Liver (tissue), 9 donors: ENCODE data around the gene PSMD14. TPM values are rescaled to one million over a fixed set of nuclear protein-coding genes. Genes with fewer than 3 reads are reported as not detected.

Experiments
- DNase-seq: peaks from one replicate; pipeline ENCODE4 v3.0.0-alpha.2; 2017; ENCODE audit warnings: low spot score
- H3K27ac ChIP-seq, 2 donors: one replicate each; pipeline ENCODE4 v1.7.0; 2013; ENCODE audit warnings: inconsistent platforms in 2 of 2, low read length in 2 of 2, control low read depth in 1 of 2, low read depth in 1 of 2, mild to moderate bottlenecking in 1 of 2
- H3K27me3 ChIP-seq, 4 donors: one replicate each; pipeline versions ENCODE4 v1.6.1 to v1.7.0; 2013; ENCODE audit warnings: low read length in 3 of 4, inconsistent platforms in 1 of 4, mild to moderate bottlenecking in 1 of 4, moderate library complexity in 1 of 4; ENCODE audit not compliant: control insufficient read depth in 4 of 4, insufficient read depth in 4 of 4
- H3K36me3 ChIP-seq, 4 donors: one replicate each; pipeline versions ENCODE4 v1.6.1 to v1.7.0; 2013; ENCODE audit warnings: low read length in 3 of 4, mild to moderate bottlenecking in 3 of 4, low read depth in 1 of 4, moderate library complexity in 1 of 4; ENCODE audit not compliant: control insufficient read depth in 4 of 4, insufficient read depth in 3 of 4
- H3K4me1 ChIP-seq, 4 donors: one replicate each; pipeline versions ENCODE4 v1.6.1 to v1.7.0; 2013; ENCODE audit warnings: low read length in 3 of 4, mild to moderate bottlenecking in 3 of 4, moderate library complexity in 1 of 4; ENCODE audit not compliant: control insufficient read depth in 4 of 4, insufficient read depth in 4 of 4
- H3K4me3 ChIP-seq, 3 donors: one replicate each; pipeline versions ENCODE4 v1.6.1 to v1.7.0; 2013; ENCODE audit warnings: low read length in 3 of 3, control low read depth in 1 of 3, low read depth in 1 of 3, mild to moderate bottlenecking in 1 of 3
- H3K9ac ChIP-seq, 2 donors: one replicate each; pipeline ENCODE4 v1.7.0; 2013; ENCODE audit warnings: low read length in 2 of 2, mild to moderate bottlenecking in 2 of 2, moderate library complexity in 2 of 2, control low read depth in 1 of 2, low read depth in 1 of 2
- H3K9me3 ChIP-seq, 4 donors: one replicate each; pipeline versions ENCODE4 v1.6.1 to v1.7.0; 2013; ENCODE audit warnings: low read length in 3 of 4; ENCODE audit not compliant: control insufficient read depth in 4 of 4
- ATF3 ChIP-seq: IDR thresholded peaks from 2 replicates; pipeline ENCODE4 v1.6.1; 2016; ENCODE audit warnings: antibody characterized with exemption
- EGR1 ChIP-seq, 2 donors: IDR thresholded peaks; 2 replicates each; pipeline ENCODE4 v1.6.1; 2016 to 2018; ENCODE audit warnings: antibody characterized with exemption in 2 of 2, low read depth in 2 of 2
- FOXA1 ChIP-seq: IDR thresholded peaks from 2 replicates; pipeline ENCODE4 v1.6.1; 2016; ENCODE audit warnings: antibody characterized with exemption
- FOXA2 ChIP-seq: IDR thresholded peaks from 2 replicates; pipeline ENCODE4 v1.6.1; 2016; ENCODE audit warnings: antibody characterized with exemption
- GABPA ChIP-seq, 2 donors: IDR thresholded peaks in 1 of 2; conservative IDR thresholded peaks in 1 of 2; 2 replicates each; pipeline ENCODE4 v1.6.1; 2016; ENCODE audit warnings: antibody characterized with exemption in 2 of 2, mild to moderate bottlenecking in 1 of 2, moderate library complexity in 1 of 2
- HNF4A ChIP-seq, 2 donors: conservative IDR thresholded peaks; 2 replicates each; pipeline ENCODE4 v1.6.1; 2016; ENCODE audit warnings: antibody characterized with exemption in 2 of 2, mild to moderate bottlenecking in 2 of 2
- HNF4G ChIP-seq: IDR thresholded peaks from 2 replicates; pipeline ENCODE4 v1.6.1; 2016; ENCODE audit warnings: antibody characterized with exemption
- JUND ChIP-seq, 2 donors: IDR thresholded peaks; 2 replicates each; pipeline ENCODE4 v1.6.1; 2016; ENCODE audit warnings: antibody characterized with exemption in 2 of 2
- MAX ChIP-seq: IDR thresholded peaks from 2 replicates; pipeline ENCODE4 v1.6.1; 2016; ENCODE audit warnings: antibody characterized with exemption
- NR2F2 ChIP-seq: IDR thresholded peaks from 2 replicates; pipeline ENCODE4 v1.6.1; 2016; ENCODE audit warnings: antibody characterized with exemption
- RAD21 ChIP-seq, 2 donors: IDR thresholded peaks; 2 replicates each; pipeline ENCODE4 v1.6.1; 2016; ENCODE audit warnings: antibody characterized with exemption in 2 of 2, mild to moderate bottlenecking in 2 of 2
- RXRA ChIP-seq, 2 donors: IDR thresholded peaks; 2 replicates each; pipeline ENCODE4 v1.6.1; 2017 to 2018; ENCODE audit warnings: antibody characterized with exemption in 2 of 2, mild to moderate bottlenecking in 1 of 2
- SP1 ChIP-seq: IDR thresholded peaks from 2 replicates; pipeline ENCODE4 v1.6.1; 2018; ENCODE audit warnings: antibody characterized with exemption, mild to moderate bottlenecking
- TAF1 ChIP-seq: conservative IDR thresholded peaks from 2 replicates; pipeline ENCODE4 v1.6.1; 2016; ENCODE audit warnings: antibody characterized with exemption, mild to moderate bottlenecking
- YY1 ChIP-seq: IDR thresholded peaks from 2 replicates; pipeline ENCODE4 v1.6.1; 2016; ENCODE audit warnings: antibody characterized with exemption, mild to moderate bottlenecking
- ZBTB33 ChIP-seq: IDR thresholded peaks from 2 replicates; pipeline ENCODE4 v1.6.1; 2016; ENCODE audit warnings: antibody characterized with exemption
- WGBS: extraction: QIAGEN DNeasy Blood & Tissue Kit; methylation state at CpG from one replicate; pipeline ENCODE4 v1.1.7; 2013; 5-methylcytosine and 5-hydroxymethylcytosine counted together
- polyA plus RNA-seq, 2 donors: library from polyadenylated mRNA; stranded (reverse) in 1 of 2; unstranded in 1 of 2; fragments of 200-250 nt in 1 of 2; fragments of >200 nt in 1 of 2; fragmentation: Nextera tagmentation in 1 of 2; extraction: Ambion mirVana in 1 of 2; gene quantifications; one replicate each; pipeline versions ENCODE4 v1.2.1 to v1.2.3, GENCODE V29; 2013 to 2015
- total RNA-seq, 2 donors: library from RNA; depleted of rRNA; stranded (reverse); fragments of >200 nt; gene quantifications; one replicate each; pipeline ENCODE4 v1.2.3, GENCODE V29; 2014
- TF ChIP-seq, protein P1 (sequence below): IDR thresholded peaks from 2 replicates; pipeline ENCODE4 v1.6.1; 2016; ENCODE audit warnings: antibody characterized with exemption, mild to moderate bottlenecking
- TF ChIP-seq, protein P2 (sequence below): fragments of 150-350 bp; IDR thresholded peaks from 2 replicates; pipeline ENCODE4 v1.5.1; 2017; ENCODE audit warnings: improper control_type of control experiment, low read depth, low read length; ENCODE audit not compliant: missing input control
- donor health status: healthy.
- donor health status: healthy.
- donor health status: healthy.
- donor health status: healthy.
- donor health status: healthy.

PSMD14 gene
- total and polyA plus RNA-seq, 4 donors = 32.0 to 37.9 (median 33.7) TPM

- no peak for DNase-seq
- Histone ChIP-seq H3K36me3 (no peaks in the 10 kb centered on the region), H3K27ac (no peak overlapping the region), H3K4me1 (no peaks in the 10 kb centered on the region), H3K27me3 (peaks cover 0 to 5% (median 4%) of the 10 kb centered on the region in 4 donors), H3K4me3 (no peak overlapping the region), H3K9me3 (peaks cover 0 to 3% (median 1%) of the 10 kb centered on the region in 4 donors), H3K9ac (no peak overlapping the region)
- TF ChIP-seq ATF3 (no peak), EGR1 (IDR thresholded peaks at IDR 0.05; ENCODE audit: low read depth in 2 of 2) (no peak), NR2F2 (no peak), FOXA2 (no peak), RAD21 (IDR thresholded peaks at IDR 0.05) (no peak)
- TF ChIP-seq, protein P1, sequence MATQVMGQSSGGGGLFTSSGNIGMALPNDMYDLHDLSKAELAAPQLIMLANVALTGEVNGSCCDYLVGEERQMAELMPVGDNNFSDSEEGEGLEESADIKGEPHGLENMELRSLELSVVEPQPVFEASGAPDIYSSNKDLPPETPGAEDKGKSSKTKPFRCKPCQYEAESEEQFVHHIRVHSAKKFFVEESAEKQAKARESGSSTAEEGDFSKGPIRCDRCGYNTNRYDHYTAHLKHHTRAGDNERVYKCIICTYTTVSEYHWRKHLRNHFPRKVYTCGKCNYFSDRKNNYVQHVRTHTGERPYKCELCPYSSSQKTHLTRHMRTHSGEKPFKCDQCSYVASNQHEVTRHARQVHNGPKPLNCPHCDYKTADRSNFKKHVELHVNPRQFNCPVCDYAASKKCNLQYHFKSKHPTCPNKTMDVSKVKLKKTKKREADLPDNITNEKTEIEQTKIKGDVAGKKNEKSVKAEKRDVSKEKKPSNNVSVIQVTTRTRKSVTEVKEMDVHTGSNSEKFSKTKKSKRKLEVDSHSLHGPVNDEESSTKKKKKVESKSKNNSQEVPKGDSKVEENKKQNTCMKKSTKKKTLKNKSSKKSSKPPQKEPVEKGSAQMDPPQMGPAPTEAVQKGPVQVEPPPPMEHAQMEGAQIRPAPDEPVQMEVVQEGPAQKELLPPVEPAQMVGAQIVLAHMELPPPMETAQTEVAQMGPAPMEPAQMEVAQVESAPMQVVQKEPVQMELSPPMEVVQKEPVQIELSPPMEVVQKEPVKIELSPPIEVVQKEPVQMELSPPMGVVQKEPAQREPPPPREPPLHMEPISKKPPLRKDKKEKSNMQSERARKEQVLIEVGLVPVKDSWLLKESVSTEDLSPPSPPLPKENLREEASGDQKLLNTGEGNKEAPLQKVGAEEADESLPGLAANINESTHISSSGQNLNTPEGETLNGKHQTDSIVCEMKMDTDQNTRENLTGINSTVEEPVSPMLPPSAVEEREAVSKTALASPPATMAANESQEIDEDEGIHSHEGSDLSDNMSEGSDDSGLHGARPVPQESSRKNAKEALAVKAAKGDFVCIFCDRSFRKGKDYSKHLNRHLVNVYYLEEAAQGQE = no peak
- WGBS = 15% methylated on average over 1 of the region's 1 CpG
These were observed 125.9 kb downstream of the PSMD14 start for GRCh38 chr2:161434118-161434517.

DNA sequence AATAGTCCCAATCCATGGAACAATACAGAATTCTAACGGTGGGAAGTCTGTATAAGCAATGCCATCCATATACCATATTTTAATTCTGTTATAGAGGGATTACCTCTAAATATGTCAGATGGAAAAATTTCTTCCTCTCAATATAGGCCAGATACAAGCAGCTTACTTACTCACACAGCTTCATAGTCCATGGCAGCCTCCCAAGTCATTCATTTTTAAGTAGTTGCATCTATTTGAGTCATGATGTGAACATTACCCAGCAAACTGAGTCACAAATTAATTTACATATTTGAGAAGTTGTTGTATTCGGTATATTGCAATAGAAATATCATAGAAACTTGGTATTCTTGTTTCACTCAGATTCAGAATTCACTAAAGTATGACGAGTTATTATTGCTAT lies 128.2 kb downstream of the PSMD14 start:
- Histone ChIP-seq H3K27me3 (peaks cover 0 to 4% (median 1%) of the 10 kb centered on the region in 4 donors), H3K9me3 (peaks cover 0 to 3% (median 1%) of the 10 kb centered on the region in 4 donors), H3K4me1 (no peaks in the 10 kb centered on the region), H3K4me3 (no peak overlapping the region), H3K9ac (no peak overlapping the region), H3K27ac (no peak overlapping the region), H3K36me3 (no peaks in the 10 kb centered on the region)
- TF ChIP-seq NR2F2 (no peak), RXRA (IDR thresholded peaks at IDR 0.05) (no peak), ATF3 (no peak), RAD21 (IDR thresholded peaks at IDR 0.05) (no peak), TAF1 (no peak), HNF4A (conservative IDR thresholded peaks at IDR 0.05) (no peak), JUND (IDR thresholded peaks at IDR 0.05) (no peak), MAX (no peak), HNF4G (no peak), SP1 (no peak), GABPA (IDR thresholded peaks at IDR 0.05 in 1 of 2, conservative IDR thresholded peaks at IDR 0.05 in 1 of 2) (no peak), ZBTB33 (no peak), FOXA2 (no peak), EGR1 (IDR thresholded peaks at IDR 0.05; ENCODE audit: low read depth in 2 of 2) (no peak), YY1 (no peak), FOXA1 (no peak)
- TF ChIP-seq, protein P2, sequence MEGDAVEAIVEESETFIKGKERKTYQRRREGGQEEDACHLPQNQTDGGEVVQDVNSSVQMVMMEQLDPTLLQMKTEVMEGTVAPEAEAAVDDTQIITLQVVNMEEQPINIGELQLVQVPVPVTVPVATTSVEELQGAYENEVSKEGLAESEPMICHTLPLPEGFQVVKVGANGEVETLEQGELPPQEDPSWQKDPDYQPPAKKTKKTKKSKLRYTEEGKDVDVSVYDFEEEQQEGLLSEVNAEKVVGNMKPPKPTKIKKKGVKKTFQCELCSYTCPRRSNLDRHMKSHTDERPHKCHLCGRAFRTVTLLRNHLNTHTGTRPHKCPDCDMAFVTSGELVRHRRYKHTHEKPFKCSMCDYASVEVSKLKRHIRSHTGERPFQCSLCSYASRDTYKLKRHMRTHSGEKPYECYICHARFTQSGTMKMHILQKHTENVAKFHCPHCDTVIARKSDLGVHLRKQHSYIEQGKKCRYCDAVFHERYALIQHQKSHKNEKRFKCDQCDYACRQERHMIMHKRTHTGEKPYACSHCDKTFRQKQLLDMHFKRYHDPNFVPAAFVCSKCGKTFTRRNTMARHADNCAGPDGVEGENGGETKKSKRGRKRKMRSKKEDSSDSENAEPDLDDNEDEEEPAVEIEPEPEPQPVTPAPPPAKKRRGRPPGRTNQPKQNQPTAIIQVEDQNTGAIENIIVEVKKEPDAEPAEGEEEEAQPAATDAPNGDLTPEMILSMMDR = no peak
- TF ChIP-seq, protein P1 = no peak
- DNase-seq = no peak
- WGBS = 73% methylated on average over 3 of the region's 3 CpGs
